GM18505 (cell line): Measurements from ENCODE around the gene NELFA.
"Not testable (repeated sequence)": the region's sequence is repeated elsewhere in the genome, so short reads cannot be mapped to it uniquely, and the experiment has no call there.

Source experiments
- ATAC-seq: cut with Tn5 transposase; IDR thresholded peaks from one replicate; pipeline ENCODE4 v1.9.1; 2021; ENCODE audit not compliant: unreplicated experiment
- POLR2A ChIP-seq: IDR thresholded peaks from 4 replicates; pipeline ENCODE4 v1.6.1; 2011; ENCODE audit warnings: borderline replicate concordance; ENCODE audit not compliant: insufficient read depth, insufficient read length; ENCODE audit errors: extremely low read depth

Gene NELFA

GRCh38 chr4:2044542-2045517, 36.1 kb upstream of the NELFA start:
- no peak for ATAC-seq
- TF ChIP-seq POLR2A, result no peak

GRCh38 chr4:2044119-2044485, 35.3 kb upstream of the NELFA start:
- no peak for ATAC-seq
- TF ChIP-seq POLR2A, result no peak

GRCh38 chr4:2043396-2044118, 34.8 kb upstream of the NELFA start:
- no peak for TF ChIP-seq POLR2A
- ATAC-seq, result no peak

GRCh38 chr4:2042947-2043395, 34.2 kb upstream of the NELFA start:
- no peak for ATAC-seq
- TF ChIP-seq POLR2A, result no peak

- no peak for ATAC-seq
- no peak for TF ChIP-seq POLR2A
These were observed 33.6 kb upstream of the NELFA start for GRCh38 chr4:2042204-2042946.

GRCh38 chr4:2041239-2042130, 32.7 kb upstream of the NELFA start:
- ATAC-seq, result no peak
- peak; percentile 63 for TF ChIP-seq POLR2A

GRCh38 chr4:2040391-2041238, 31.8 kb upstream of the NELFA start:
- no peak for ATAC-seq
- no peak for TF ChIP-seq POLR2A

GRCh38 chr4:2036866-2037265, 28.1 kb upstream of the NELFA start:
- TF ChIP-seq POLR2A, result no peak

GRCh38 chr4:2036327-2036726, 27.6 kb upstream of the NELFA start:
- no peak for TF ChIP-seq POLR2A
- ATAC-seq, result no peak

More at GRCh38 chr4:2036866-2037265, 28.1 kb upstream of the NELFA start:
- no peak for ATAC-seq

- not testable (repeated sequence) for ATAC-seq
These were observed 22.4 kb upstream of the NELFA start for GRCh38 chr4:2031161-2031560.

GRCh38 chr4:2027120-2027519, 18.3 kb upstream of the NELFA start:
- not testable (repeated sequence) for ATAC-seq

GRCh38 chr4:2025817-2026216, 17.0 kb upstream of the NELFA start:
- TF ChIP-seq POLR2A, result no peak
- no peak for ATAC-seq
